Transverse colon (tissue), 4 donors: Measurements from ENCODE around the gene TMEM117.

ENCODE experiments used
- EP300 ChIP-seq: sonication (generic); formaldehyde crosslinking; IDR thresholded peaks from one replicate; pipeline ENCODE4 v1.6.1; 2017; ENCODE audit warnings: antibody characterized with exemption, low read depth
- POLR2AphosphoS5 ChIP-seq, 3 donors: sonication (generic); formaldehyde crosslinking; IDR thresholded peaks; one replicate each; pipeline ENCODE4 v1.6.1; 2016; ENCODE audit warnings: antibody characterized with exemption in 3 of 3
- TF ChIP-seq, protein P1 (sequence below), 5 experiments: fragments of 200-600 bp in 3 of 5; fragments of 450-650 bp in 2 of 5; sonication (generic) in 3 of 5; IDR thresholded peaks; 1 replicate in 2 of 5; 2 replicates in 3 of 5; pipeline ENCODE4 v1.5.1; 2016 to 2017; ENCODE audit warnings: antibody characterized with exemption in 5 of 5, inconsistent platforms in 3 of 5, mild to moderate bottlenecking in 2 of 5, moderate library complexity in 1 of 5

GRCh38 chr12:44245932-44246331, 410.1 kb downstream of the TMEM117 start:
- TF ChIP-seq EP300 = no peak
- TF ChIP-seq POLR2AphosphoS5 (IDR thresholded peaks at IDR 0.05) = no peak
- TF ChIP-seq, protein P1, sequence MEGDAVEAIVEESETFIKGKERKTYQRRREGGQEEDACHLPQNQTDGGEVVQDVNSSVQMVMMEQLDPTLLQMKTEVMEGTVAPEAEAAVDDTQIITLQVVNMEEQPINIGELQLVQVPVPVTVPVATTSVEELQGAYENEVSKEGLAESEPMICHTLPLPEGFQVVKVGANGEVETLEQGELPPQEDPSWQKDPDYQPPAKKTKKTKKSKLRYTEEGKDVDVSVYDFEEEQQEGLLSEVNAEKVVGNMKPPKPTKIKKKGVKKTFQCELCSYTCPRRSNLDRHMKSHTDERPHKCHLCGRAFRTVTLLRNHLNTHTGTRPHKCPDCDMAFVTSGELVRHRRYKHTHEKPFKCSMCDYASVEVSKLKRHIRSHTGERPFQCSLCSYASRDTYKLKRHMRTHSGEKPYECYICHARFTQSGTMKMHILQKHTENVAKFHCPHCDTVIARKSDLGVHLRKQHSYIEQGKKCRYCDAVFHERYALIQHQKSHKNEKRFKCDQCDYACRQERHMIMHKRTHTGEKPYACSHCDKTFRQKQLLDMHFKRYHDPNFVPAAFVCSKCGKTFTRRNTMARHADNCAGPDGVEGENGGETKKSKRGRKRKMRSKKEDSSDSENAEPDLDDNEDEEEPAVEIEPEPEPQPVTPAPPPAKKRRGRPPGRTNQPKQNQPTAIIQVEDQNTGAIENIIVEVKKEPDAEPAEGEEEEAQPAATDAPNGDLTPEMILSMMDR (IDR thresholded peaks at IDR 0.05) = no peak
